HCT116 (cell line): Measurements from ENCODE around the gene RFXANK.

Experiments used
- CEBPB ChIP-seq: IDR thresholded peaks from 2 replicates; pipeline ENCODE4 v1.6.1; 2012; ENCODE audit warnings: low read depth
- CTCF ChIP-seq, 3 experiments: fragments of 200-600 bp in 1 of 3; sonication (generic) in 1 of 3; IDR thresholded peaks in 2 of 3; conservative IDR thresholded peaks in 1 of 3; 2 replicates each; pipeline ENCODE4 v1.5.1; 2012 to 2017; ENCODE audit warnings: low read depth in 2 of 3, low read length in 2 of 3, antibody characterized with exemption in 1 of 3, borderline replicate concordance in 1 of 3, control low read depth in 1 of 3, mild to moderate bottlenecking in 1 of 3, mixed read lengths in 1 of 3, mixed run types in 1 of 3, moderate library complexity in 1 of 3; ENCODE audit not compliant: insufficient read depth in 1 of 3
- EZH2 ChIP-seq: fragments of 200-600 bp; sonication (generic); IDR thresholded peaks from 2 replicates; pipeline ENCODE4 v1.6.1; 2017; ENCODE audit warnings: antibody characterized with exemption, mixed run types
- POLR2A ChIP-seq: IDR thresholded peaks from 2 replicates; pipeline ENCODE4 v1.7.0; 2011; ENCODE audit warnings: borderline replicate concordance; ENCODE audit not compliant: insufficient read depth, insufficient read length; ENCODE audit errors: extremely low read depth
- TCF7L2 ChIP-seq: IDR thresholded peaks from 2 replicates; pipeline ENCODE4 v1.7.0; 2011; ENCODE audit warnings: borderline replicate concordance, inconsistent platforms; ENCODE audit not compliant: insufficient read depth, insufficient read length; ENCODE audit errors: extremely low read depth
- TF ChIP-seq, protein P1 (sequence below): IDR thresholded peaks from 2 replicates; pipeline ENCODE4 v1.6.1; 2012; ENCODE audit warnings: low read depth

- TF ChIP-seq CTCF (IDR thresholded peaks at IDR 0.05 in 2 of 3, conservative IDR thresholded peaks at IDR 0.05 in 1 of 3; ENCODE audit: borderline replicate concordance in 1 of 3, insufficient read depth in 1 of 3, low read depth in 2 of 3, low read length in 2 of 3) (no peak), TCF7L2 (no peak), POLR2A (no peak), EZH2 (no peak), CEBPB (no peak)
- TF ChIP-seq, protein P1, sequence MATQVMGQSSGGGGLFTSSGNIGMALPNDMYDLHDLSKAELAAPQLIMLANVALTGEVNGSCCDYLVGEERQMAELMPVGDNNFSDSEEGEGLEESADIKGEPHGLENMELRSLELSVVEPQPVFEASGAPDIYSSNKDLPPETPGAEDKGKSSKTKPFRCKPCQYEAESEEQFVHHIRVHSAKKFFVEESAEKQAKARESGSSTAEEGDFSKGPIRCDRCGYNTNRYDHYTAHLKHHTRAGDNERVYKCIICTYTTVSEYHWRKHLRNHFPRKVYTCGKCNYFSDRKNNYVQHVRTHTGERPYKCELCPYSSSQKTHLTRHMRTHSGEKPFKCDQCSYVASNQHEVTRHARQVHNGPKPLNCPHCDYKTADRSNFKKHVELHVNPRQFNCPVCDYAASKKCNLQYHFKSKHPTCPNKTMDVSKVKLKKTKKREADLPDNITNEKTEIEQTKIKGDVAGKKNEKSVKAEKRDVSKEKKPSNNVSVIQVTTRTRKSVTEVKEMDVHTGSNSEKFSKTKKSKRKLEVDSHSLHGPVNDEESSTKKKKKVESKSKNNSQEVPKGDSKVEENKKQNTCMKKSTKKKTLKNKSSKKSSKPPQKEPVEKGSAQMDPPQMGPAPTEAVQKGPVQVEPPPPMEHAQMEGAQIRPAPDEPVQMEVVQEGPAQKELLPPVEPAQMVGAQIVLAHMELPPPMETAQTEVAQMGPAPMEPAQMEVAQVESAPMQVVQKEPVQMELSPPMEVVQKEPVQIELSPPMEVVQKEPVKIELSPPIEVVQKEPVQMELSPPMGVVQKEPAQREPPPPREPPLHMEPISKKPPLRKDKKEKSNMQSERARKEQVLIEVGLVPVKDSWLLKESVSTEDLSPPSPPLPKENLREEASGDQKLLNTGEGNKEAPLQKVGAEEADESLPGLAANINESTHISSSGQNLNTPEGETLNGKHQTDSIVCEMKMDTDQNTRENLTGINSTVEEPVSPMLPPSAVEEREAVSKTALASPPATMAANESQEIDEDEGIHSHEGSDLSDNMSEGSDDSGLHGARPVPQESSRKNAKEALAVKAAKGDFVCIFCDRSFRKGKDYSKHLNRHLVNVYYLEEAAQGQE, result no peak
Observed at GRCh38 chr19:19223060-19223459, 31.0 kb downstream of the RFXANK start.
